ENCODE results near the gene ERC2. TPM values are rescaled to one million over a fixed set of nuclear protein-coding genes. Genes with fewer than 3 reads are reported as not detected.
"Not testable (repeated sequence)": the region's sequence is repeated elsewhere in the genome, so short reads cannot be mapped to it uniquely, and the experiment has no call there.

ERC2 gene
- total RNA-seq, 1 experiment from 2014 or later = 0.90 TPM

- no peak for DNase-seq (ENCODE audit: low spot score)
- BruUV-seq (replicated peaks) = no TSS peak
- intact Hi-C loops (cut with micrococcal nuclease; ENCODE audit: unreplicated experiment) = no loop called here
- Histone ChIP-seq H3K4me3 (ENCODE audit: low read depth, low read length, poor library complexity, severe bottlenecking) (no peak overlapping the region), H3K9me3 (ENCODE audit: low read depth, low read length, poor library complexity, severe bottlenecking) (no peaks in the 10 kb centered on the region), H3K27ac (ENCODE audit: low read depth, low read length, poor library complexity, severe bottlenecking) (no peak overlapping the region), H3K36me3 (ENCODE audit: insufficient read depth, low read length, poor library complexity, severe bottlenecking) (no peaks in the 10 kb centered on the region), H3K4me1 (ENCODE audit: insufficient read depth, low read length, poor library complexity, severe bottlenecking) (no peaks in the 10 kb centered on the region), H3K27me3 (replicated peaks; ENCODE audit: insufficient read depth, low read depth, low read length, poor library complexity) (no peaks in the 10 kb centered on the region)
- TF ChIP-seq CTCF (conservative IDR thresholded peaks at IDR 0.05; ENCODE audit: low read depth, low read length) = no peak
- no peak for TF ChIP-seq EZH2 (IDR thresholded peaks at IDR 0.05; ENCODE audit: borderline replicate concordance, low read depth, low read length, poor library complexity, severe bottlenecking)
- ChIA-PET POLR2A (ENCODE audit: low non-redundant PET) (no interaction called here), CTCF (no interaction called here)
These were observed 393.2 kb downstream of the ERC2 start for GRCh38 chr3:56075089-56075488.

GRCh38 chr3:56069766-56070165, 398.5 kb downstream of the ERC2 start:
- no peaks in the 10 kb centered on the region for H3K9me3 ChIP-seq (ENCODE audit: low read depth, low read length, poor library complexity, severe bottlenecking)
- POLR2A ChIA-PET (ENCODE audit: low non-redundant PET) = no interaction called here
- CTCF ChIA-PET = no interaction called here
- no peaks in the 10 kb centered on the region for H3K4me1 ChIP-seq (ENCODE audit: insufficient read depth, low read length, poor library complexity, severe bottlenecking)
- no peak overlapping the region for H3K27ac ChIP-seq (ENCODE audit: low read depth, low read length, poor library complexity, severe bottlenecking)
- no peak for TF ChIP-seq CTCF (conservative IDR thresholded peaks at IDR 0.05; ENCODE audit: low read depth, low read length)
- no peak for TF ChIP-seq EZH2 (IDR thresholded peaks at IDR 0.05; ENCODE audit: borderline replicate concordance, low read depth, low read length, poor library complexity, severe bottlenecking)
- no TSS peak for BruUV-seq (replicated peaks)
- intact Hi-C loops (cut with micrococcal nuclease; ENCODE audit: unreplicated experiment) = no loop called here
- no peaks in the 10 kb centered on the region for H3K36me3 ChIP-seq (ENCODE audit: insufficient read depth, low read length, poor library complexity, severe bottlenecking)
- no peak overlapping the region for H3K4me3 ChIP-seq (ENCODE audit: low read depth, low read length, poor library complexity, severe bottlenecking)
- no peaks in the 10 kb centered on the region for H3K27me3 ChIP-seq (replicated peaks; ENCODE audit: insufficient read depth, low read depth, low read length, poor library complexity)
- DNase-seq (ENCODE audit: low spot score) = no peak

- POLR2A ChIA-PET (ENCODE audit: low non-redundant PET); H3K27ac ChIP-seq (ENCODE audit: low read depth, low read length, poor library complexity, severe bottlenecking); H3K27me3 ChIP-seq (replicated peaks; ENCODE audit: insufficient read depth, low read depth, low read length, poor library complexity); BruUV-seq (replicated peaks); H3K36me3 ChIP-seq (ENCODE audit: insufficient read depth, low read length, poor library complexity, severe bottlenecking); H3K4me3 ChIP-seq (ENCODE audit: low read depth, low read length, poor library complexity, severe bottlenecking); DNase-seq (ENCODE audit: low spot score); H3K9me3 ChIP-seq (ENCODE audit: low read depth, low read length, poor library complexity, severe bottlenecking); intact Hi-C loops (cut with micrococcal nuclease; ENCODE audit: unreplicated experiment); CTCF ChIA-PET; H3K4me1 ChIP-seq (ENCODE audit: insufficient read depth, low read length, poor library complexity, severe bottlenecking): not testable (repeated sequence)
These were observed 401.9 kb downstream of the ERC2 start for GRCh38 chr3:56066405-56066804.

GRCh38 chr3:56064684-56065083, 403.6 kb downstream of the ERC2 start:
- H3K27me3 ChIP-seq (replicated peaks; ENCODE audit: insufficient read depth, low read depth, low read length, poor library complexity) = no peaks in the 10 kb centered on the region
- POLR2A ChIA-PET (ENCODE audit: low non-redundant PET) = no interaction called here
- BruUV-seq (replicated peaks) = no TSS peak
- TF ChIP-seq CTCF (conservative IDR thresholded peaks at IDR 0.05; ENCODE audit: low read depth, low read length) = no peak
- TF ChIP-seq EZH2 (IDR thresholded peaks at IDR 0.05; ENCODE audit: borderline replicate concordance, low read depth, low read length, poor library complexity, severe bottlenecking) = no peak
- no peaks in the 10 kb centered on the region for H3K9me3 ChIP-seq (ENCODE audit: low read depth, low read length, poor library complexity, severe bottlenecking)
- intact Hi-C loops (cut with micrococcal nuclease; ENCODE audit: unreplicated experiment) = no loop called here
- no peak overlapping the region for H3K27ac ChIP-seq (ENCODE audit: low read depth, low read length, poor library complexity, severe bottlenecking)
- H3K36me3 ChIP-seq (ENCODE audit: insufficient read depth, low read length, poor library complexity, severe bottlenecking) = no peaks in the 10 kb centered on the region
- CTCF ChIA-PET = no interaction called here
- no peak overlapping the region for H3K4me3 ChIP-seq (ENCODE audit: low read depth, low read length, poor library complexity, severe bottlenecking)
- H3K4me1 ChIP-seq (ENCODE audit: insufficient read depth, low read length, poor library complexity, severe bottlenecking) = no peaks in the 10 kb centered on the region
- no peak for DNase-seq (ENCODE audit: low spot score)

Measured in A673 (cell line).